Activated CD4-positive, alpha-beta T cell treated with anti-CD3 and anti-CD28 coated beads, Interleukin-2, amount 50 U/mL, for 1 hour (primary cell): ENCODE data around the gene TLR1.
"Not testable (repeated sequence)": the region's sequence is repeated elsewhere in the genome, so short reads cannot be mapped to it uniquely, and the experiment has no call there.

Experiments
- DNase-seq: peaks from one replicate; pipeline ENCODE4 v3.0.0-alpha.2; 2020

TLR1 gene

GRCh38 chr4:38804654-38805295 lies at the start of gene TLR1:
TLR1 (minus strand) TSS chr4:38804791; CDS start chr4:38798831, 5,960 bp downstream.
- DNase-seq, result no peak

GRCh38 chr4:38846015-38846414 lies 41.4 kb upstream of the TLR1 start:
- DNase-seq, result no peak

- no peak for DNase-seq
These were observed 38.4 kb upstream of the TLR1 start for GRCh38 chr4:38842994-38843393.

- no peak for DNase-seq
These were observed 33.3 kb upstream of the TLR1 start for GRCh38 chr4:38837849-38838248.

GRCh38 chr4:38837334-38837733 lies 32.7 kb upstream of the TLR1 start:
- DNase-seq, result no peak

- DNase-seq, result no peak
These were observed 30.0 kb upstream of the TLR1 start for GRCh38 chr4:38834570-38834969.

- DNase-seq, result no peak
These were observed 28.3 kb upstream of the TLR1 start for GRCh38 chr4:38832624-38833528.

- no peak for DNase-seq
These were observed 27.6 kb upstream of the TLR1 start for GRCh38 chr4:38832206-38832605.

- no peak for DNase-seq
These were observed 27.1 kb upstream of the TLR1 start for GRCh38 chr4:38831653-38832052.

- DNase-seq, result no peak
These were observed 24.6 kb upstream of the TLR1 start for GRCh38 chr4:38829237-38829636.

- no peak for DNase-seq
These were observed 19.2 kb upstream of the TLR1 start for GRCh38 chr4:38823766-38824165.

- no peak for DNase-seq
These were observed 18.2 kb upstream of the TLR1 start for GRCh38 chr4:38822748-38823303.

GRCh38 chr4:38821739-38822138 lies 17.1 kb upstream of the TLR1 start:
- DNase-seq, result no peak

GRCh38 chr4:38820329-38821061 lies 15.9 kb upstream of the TLR1 start:
- no peak for DNase-seq

- DNase-seq, result no peak
These were observed 15.0 kb upstream of the TLR1 start for GRCh38 chr4:38819569-38819968.

GRCh38 chr4:38818441-38818976 lies 13.9 kb upstream of the TLR1 start:
- DNase-seq, result no peak

- DNase-seq, result no peak
These were observed 11.5 kb upstream of the TLR1 start for GRCh38 chr4:38815885-38816782.

- DNase-seq, result no peak
These were observed 9.8 kb upstream of the TLR1 start for GRCh38 chr4:38814386-38814785.

- no peak for DNase-seq
These were observed 6.7 kb upstream of the TLR1 start for GRCh38 chr4:38811297-38811696.

- not testable (repeated sequence) for DNase-seq
These were observed 2.9 kb upstream of the TLR1 start for GRCh38 chr4:38807462-38807861.

GRCh38 chr4:38806251-38806650 lies 1.7 kb upstream of the TLR1 start:
- DNase-seq, result not testable (repeated sequence)
